HEK293 (cell line): Measurements from ENCODE around the gene APEX1.

Experiments
- BCL6B ChIP-seq: fragments of 450-650 bp; formaldehyde crosslinking; IDR thresholded peaks from 2 replicates; pipeline ENCODE4 v1.5.1; 2017; ENCODE audit warnings: missing biosample characterization, missing genetic modification characterization
- GLIS1 ChIP-seq: fragments of 450-650 bp; formaldehyde crosslinking; IDR thresholded peaks from 2 replicates; pipeline ENCODE4 v1.5.1; 2016; ENCODE audit warnings: missing biosample characterization, missing genetic modification characterization
- KLF7 ChIP-seq: fragments of 450-650 bp; formaldehyde crosslinking; IDR thresholded peaks from 2 replicates; pipeline ENCODE4 v1.5.1; 2016; ENCODE audit warnings: missing biosample characterization, missing genetic modification characterization, borderline replicate concordance
- KLF9 ChIP-seq: fragments of 450-650 bp; formaldehyde crosslinking; IDR thresholded peaks from 2 replicates; pipeline ENCODE4 v1.5.1; 2016; ENCODE audit warnings: missing biosample characterization, missing genetic modification characterization, low read depth
- RBAK ChIP-seq: fragments of 450-650 bp; formaldehyde crosslinking; IDR thresholded peaks from 2 replicates; pipeline ENCODE4 v1.5.1; 2016; ENCODE audit warnings: missing biosample characterization, missing genetic modification characterization
- REPIN1 ChIP-seq: fragments of 450-650 bp; formaldehyde crosslinking; IDR thresholded peaks from 2 replicates; pipeline ENCODE4 v1.5.1; 2017; ENCODE audit warnings: missing biosample characterization, missing genetic modification characterization, low read depth
- SETDB1 ChIP-seq: IDR thresholded peaks from one replicate; pipeline ENCODE4 v1.6.1; 2017; ENCODE audit warnings: mild to moderate bottlenecking, low read length, moderate library complexity, mixed read lengths; ENCODE audit not compliant: insufficient read length
- WT1 ChIP-seq: fragments of 450-650 bp; formaldehyde crosslinking; IDR thresholded peaks from 2 replicates; pipeline ENCODE4 v1.5.1; 2016; ENCODE audit warnings: missing biosample characterization, missing genetic modification characterization
- ZBTB49 ChIP-seq: fragments of 450-650 bp; formaldehyde crosslinking; IDR thresholded peaks from 2 replicates; pipeline ENCODE4 v1.5.1; 2016; ENCODE audit warnings: missing biosample characterization, missing genetic modification characterization, low read depth
- ZFP3 ChIP-seq: fragments of 450-650 bp; formaldehyde crosslinking; IDR thresholded peaks from 2 replicates; pipeline ENCODE4 v1.5.1; 2016; ENCODE audit warnings: low read depth, missing biosample characterization, missing genetic modification characterization
- ZFP37 ChIP-seq: fragments of 450-650 bp; formaldehyde crosslinking; IDR thresholded peaks from 2 replicates; pipeline ENCODE4 v1.5.1; 2016; ENCODE audit warnings: missing biosample characterization, missing genetic modification characterization
- ZNF112 ChIP-seq: fragments of 450-650 bp; formaldehyde crosslinking; IDR thresholded peaks from 2 replicates; pipeline ENCODE4 v1.5.0; 2017; ENCODE audit warnings: missing biosample characterization, missing genetic modification characterization
- ZNF121 ChIP-seq: fragments of 450-650 bp; formaldehyde crosslinking; IDR thresholded peaks from 2 replicates; pipeline ENCODE4 v1.5.1; 2016; ENCODE audit warnings: missing biosample characterization, missing genetic modification characterization
- ZNF133 ChIP-seq: fragments of 450-650 bp; formaldehyde crosslinking; IDR thresholded peaks from 2 replicates; pipeline ENCODE4 v1.5.1; 2016; ENCODE audit warnings: missing biosample characterization, missing genetic modification characterization
- ZNF155 ChIP-seq: fragments of 450-650 bp; formaldehyde crosslinking; IDR thresholded peaks from 2 replicates; pipeline ENCODE4 v1.5.1; 2016; ENCODE audit warnings: missing biosample characterization, missing genetic modification characterization
- ZNF169 ChIP-seq: fragments of 450-650 bp; formaldehyde crosslinking; IDR thresholded peaks from 2 replicates; pipeline ENCODE4 v1.5.1; 2016; ENCODE audit warnings: missing biosample characterization, missing genetic modification characterization
- ZNF175 ChIP-seq: fragments of 450-650 bp; formaldehyde crosslinking; IDR thresholded peaks from 2 replicates; pipeline ENCODE4 v1.5.1; 2016; ENCODE audit warnings: missing biosample characterization, missing genetic modification characterization
- ZNF23 ChIP-seq: fragments of 450-650 bp; formaldehyde crosslinking; IDR thresholded peaks from 2 replicates; pipeline ENCODE4 v1.5.1; 2016; ENCODE audit warnings: missing biosample characterization, missing genetic modification characterization, borderline replicate concordance
- ZNF248 ChIP-seq: fragments of 450-650 bp; formaldehyde crosslinking; IDR thresholded peaks from 2 replicates; pipeline ENCODE4 v1.5.1; 2017; ENCODE audit warnings: missing biosample characterization, missing genetic modification characterization
- ZNF266 ChIP-seq: fragments of 450-650 bp; formaldehyde crosslinking; IDR thresholded peaks from 2 replicates; pipeline ENCODE4 v1.5.1; 2016; ENCODE audit warnings: missing biosample characterization, missing genetic modification characterization, low read depth
- ZNF350 ChIP-seq: fragments of 450-650 bp; formaldehyde crosslinking; IDR thresholded peaks from 2 replicates; pipeline ENCODE4 v1.5.0; 2017; ENCODE audit warnings: missing biosample characterization, mild to moderate bottlenecking, missing genetic modification characterization
- ZNF426 ChIP-seq: fragments of 450-650 bp; formaldehyde crosslinking; IDR thresholded peaks from 2 replicates; pipeline ENCODE4 v1.5.1; 2017; ENCODE audit warnings: missing biosample characterization, missing genetic modification characterization, mild to moderate bottlenecking, inconsistent platforms, moderate library complexity
- ZNF518A ChIP-seq: fragments of 450-650 bp; formaldehyde crosslinking; conservative IDR thresholded peaks from 2 replicates; pipeline ENCODE4 v1.5.1; 2016; ENCODE audit warnings: low read depth, missing biosample characterization, missing genetic modification characterization
- ZNF639 ChIP-seq: fragments of 450-650 bp; formaldehyde crosslinking; IDR thresholded peaks from 2 replicates; pipeline ENCODE4 v1.5.1; 2016; ENCODE audit warnings: missing biosample characterization, missing genetic modification characterization
- ZNF768 ChIP-seq: fragments of 450-650 bp; formaldehyde crosslinking; IDR thresholded peaks from 2 replicates; pipeline ENCODE4 v1.5.1; 2018; ENCODE audit warnings: missing biosample characterization, mild to moderate bottlenecking, missing genetic modification characterization
- ZNF830 ChIP-seq: fragments of 450-650 bp; IDR thresholded peaks from 2 replicates; pipeline ENCODE4 v1.5.0; 2018; ENCODE audit warnings: missing biosample characterization, missing genetic modification characterization, low read depth, mild to moderate bottlenecking, moderate library complexity
- TF ChIP-seq, protein P1 (sequence below): fragments of 450-650 bp; formaldehyde crosslinking; IDR thresholded peaks from 2 replicates; pipeline ENCODE4 v1.5.1; 2017; ENCODE audit warnings: missing biosample characterization, missing genetic modification characterization

APEX1 gene

GRCh38 chr14:20469242-20469889 is 14.3 kb downstream of the APEX1 start, which contains the start of gene PNP (continued):
- TF ChIP-seq ZNF518A (tag by site-specific recombination) = no peak
- TF ChIP-seq KLF9 = no peak; the same call in 1 of the 2 replicates
- TF ChIP-seq ZNF121 (tag by site-specific recombination) = no peak; the same call in none of the 2 replicates
- no peak for TF ChIP-seq ZNF112 (tag by site-specific recombination)
- TF ChIP-seq, protein P1, sequence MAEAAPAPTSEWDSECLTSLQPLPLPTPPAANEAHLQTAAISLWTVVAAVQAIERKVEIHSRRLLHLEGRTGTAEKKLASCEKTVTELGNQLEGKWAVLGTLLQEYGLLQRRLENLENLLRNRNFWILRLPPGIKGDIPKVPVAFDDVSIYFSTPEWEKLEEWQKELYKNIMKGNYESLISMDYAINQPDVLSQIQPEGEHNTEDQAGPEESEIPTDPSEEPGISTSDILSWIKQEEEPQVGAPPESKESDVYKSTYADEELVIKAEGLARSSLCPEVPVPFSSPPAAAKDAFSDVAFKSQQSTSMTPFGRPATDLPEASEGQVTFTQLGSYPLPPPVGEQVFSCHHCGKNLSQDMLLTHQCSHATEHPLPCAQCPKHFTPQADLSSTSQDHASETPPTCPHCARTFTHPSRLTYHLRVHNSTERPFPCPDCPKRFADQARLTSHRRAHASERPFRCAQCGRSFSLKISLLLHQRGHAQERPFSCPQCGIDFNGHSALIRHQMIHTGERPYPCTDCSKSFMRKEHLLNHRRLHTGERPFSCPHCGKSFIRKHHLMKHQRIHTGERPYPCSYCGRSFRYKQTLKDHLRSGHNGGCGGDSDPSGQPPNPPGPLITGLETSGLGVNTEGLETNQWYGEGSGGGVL = peak; percentile 65
- no peak for TF ChIP-seq ZNF350 (tag by site-specific recombination)
- TF ChIP-seq ZNF426 = no peak
- no peak for TF ChIP-seq SETDB1
- peak; percentile 73 for TF ChIP-seq GLIS1 (tag by site-specific recombination)
- no peak for TF ChIP-seq ZBTB49 (tag by site-specific recombination)
- TF ChIP-seq WT1 (tag by site-specific recombination) = no peak
- no peak for TF ChIP-seq ZNF175 (tag by site-specific recombination)
- TF ChIP-seq ZFP37 (tag by site-specific recombination) = no peak; the same call in 1 of the 2 replicates
- TF ChIP-seq ZFP3 (tag by site-specific recombination) = no peak
- TF ChIP-seq BCL6B (tag by site-specific recombination) = no peak
- no peak for TF ChIP-seq ZNF133 (tag by site-specific recombination)
- no peak for TF ChIP-seq ZNF266
- TF ChIP-seq ZNF830 (tag by site-specific recombination) = no peak
- TF ChIP-seq KLF7 (tag by site-specific recombination) = peak; percentile 32; the same call in 1 of the 2 replicates
- peak; percentile 89 for TF ChIP-seq ZNF639 (tag by site-specific recombination)
- no peak for TF ChIP-seq ZNF169 (tag by site-specific recombination)
- no peak; the same call in 1 of the 2 replicates for TF ChIP-seq ZNF768 (tag by site-specific recombination)
- no peak for TF ChIP-seq ZNF248 (tag by site-specific recombination)
- TF ChIP-seq ZNF155 (tag by site-specific recombination) = no peak
- TF ChIP-seq ZNF23 (tag by site-specific recombination) = no peak
- TF ChIP-seq RBAK (tag by site-specific recombination) = no peak
- peak; percentile 73; the same call in 1 of the 2 replicates for TF ChIP-seq REPIN1 (tag by site-specific recombination)
